Measurements from ENCODE around the gene FRS2.
"Not testable (repeated sequence)": the region's sequence is repeated elsewhere in the genome, so short reads cannot be mapped to it uniquely, and the experiment has no call there.

DNA sequence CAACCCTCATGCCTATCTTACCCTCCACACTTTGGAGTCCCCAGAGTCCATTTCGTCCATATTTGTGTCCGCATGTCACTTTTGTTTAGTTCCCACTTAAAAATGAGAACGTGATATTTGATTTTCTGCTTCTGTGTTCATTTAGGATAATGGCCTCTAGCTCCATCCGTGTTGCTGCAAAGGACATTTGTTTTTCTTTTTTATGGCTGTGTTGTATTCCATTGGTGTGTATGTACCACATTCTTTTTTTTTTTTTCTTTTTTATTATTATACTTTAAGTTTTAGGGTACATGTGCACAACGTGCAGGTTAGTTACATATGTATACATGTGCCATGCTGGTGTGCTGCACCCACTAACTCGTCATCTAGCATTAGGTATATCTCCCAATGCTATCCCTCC is 133.4 kb downstream of the FRS2 start:
- not testable (repeated sequence) for TF ChIP-seq POLR2AphosphoS5 (IDR thresholded peaks at IDR 0.05; ENCODE audit: low read depth, low read length); POLR2A (IDR thresholded peaks at IDR 0.05; ENCODE audit: low read depth, low read length); TAF1 (IDR thresholded peaks at IDR 0.05; ENCODE audit: borderline replicate concordance, low read depth, low read length)

Measured in GM12892 (cell line).